SIG-M5 (cell line): ENCODE results near the gene ANO7.

Experiments used
- DNase-seq: peaks from one replicate; lab custom pipeline; 2025; lab: John Stamatoyannopoulos, UW

The ANO7 gene

GRCh38 chr2:241255542-241256167 is 67.2 kb downstream of the ANO7 start:
- DNase-seq = no peak

- no peak for DNase-seq
Measured at GRCh38 chr2:241256168-241256545, 67.7 kb downstream of the ANO7 start.

DNA sequence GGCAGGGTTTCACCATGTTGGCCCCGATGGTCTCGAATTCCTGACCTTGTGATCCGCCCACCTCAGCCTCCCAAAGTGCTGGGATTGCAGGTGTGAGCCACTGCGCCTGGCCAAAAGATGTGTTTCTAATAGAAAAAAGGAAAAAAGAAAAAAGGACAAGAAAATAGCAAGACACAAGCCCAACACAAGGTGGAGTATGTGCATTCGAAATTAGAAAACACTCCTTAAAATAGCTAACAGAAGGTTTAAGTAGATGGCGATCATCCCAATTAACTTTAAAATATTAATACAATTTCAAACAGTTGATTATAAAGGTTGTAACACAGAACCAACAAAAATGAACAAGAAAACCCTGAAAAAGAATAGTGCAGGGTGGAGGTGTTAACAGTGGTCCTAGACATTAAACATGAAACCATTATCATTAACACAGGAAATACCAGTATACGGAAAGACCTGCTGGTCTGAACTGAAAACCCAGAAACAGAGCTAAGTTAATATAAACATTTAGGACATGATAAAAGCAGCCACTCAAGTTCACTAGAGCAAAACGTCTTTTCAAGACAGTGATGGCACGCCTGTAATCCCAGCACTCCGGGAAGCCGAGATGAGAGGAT is 69.0 kb downstream of the ANO7 start:
- no peak for DNase-seq

DNA sequence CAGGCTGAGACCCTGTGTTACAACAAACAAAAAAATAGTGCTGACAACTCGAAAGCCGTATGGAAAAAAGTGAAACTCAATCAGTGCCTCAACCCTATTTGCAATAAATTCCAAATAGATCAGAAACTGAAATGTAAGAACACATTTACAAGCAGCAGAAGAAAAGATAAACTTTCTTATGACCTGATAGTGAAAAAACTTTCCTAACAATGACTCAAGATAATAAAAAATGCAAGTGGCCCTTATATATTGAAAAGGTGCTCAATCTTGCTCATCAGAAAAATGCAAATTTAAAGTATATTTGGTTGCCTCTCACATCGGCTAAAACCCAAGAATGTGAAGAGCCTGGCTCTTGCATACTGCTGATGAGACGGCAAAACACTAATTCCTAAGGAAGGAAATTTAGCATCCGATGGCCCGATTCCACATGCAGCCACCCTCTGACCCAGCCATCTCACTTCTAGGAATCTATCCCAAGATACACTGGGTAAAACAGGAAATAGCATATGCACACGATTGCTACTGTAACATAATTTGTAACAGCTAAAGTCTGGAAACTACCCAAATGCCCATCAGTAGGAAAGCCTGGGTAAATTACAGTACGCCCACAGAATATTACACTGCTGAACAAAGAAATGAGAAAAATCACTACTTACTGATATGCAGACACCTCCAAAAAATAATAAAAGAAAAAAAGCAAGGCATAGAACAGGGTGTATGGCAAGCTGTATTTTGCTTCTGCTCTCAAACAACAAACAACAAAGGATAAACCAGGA is 70.2 kb downstream of the ANO7 start:
- DNase-seq = no peak

DNA sequence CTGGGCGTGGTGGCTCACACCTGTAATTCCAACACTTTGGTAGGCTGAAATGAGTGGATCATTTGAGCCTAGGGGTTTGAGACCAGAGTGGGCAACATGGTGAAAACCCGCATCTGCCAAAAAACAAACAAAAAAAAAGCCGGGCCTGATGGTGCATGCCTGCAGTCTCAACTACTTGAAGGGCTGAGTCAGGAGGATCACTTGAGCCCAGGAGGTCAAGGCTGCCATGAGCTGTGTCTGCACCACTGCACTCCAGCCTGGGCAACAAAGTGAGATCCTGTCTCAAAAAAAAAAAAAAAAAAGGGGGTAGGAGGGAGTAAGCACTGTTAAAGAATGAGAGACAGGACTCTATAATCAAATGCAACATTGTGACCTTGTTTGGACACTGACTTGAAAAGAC is 72.4 kb downstream of the ANO7 start:
- no peak for DNase-seq

- no peak for DNase-seq
Measured at GRCh38 chr2:241261628-241262027, 73.2 kb downstream of the ANO7 start.

DNA sequence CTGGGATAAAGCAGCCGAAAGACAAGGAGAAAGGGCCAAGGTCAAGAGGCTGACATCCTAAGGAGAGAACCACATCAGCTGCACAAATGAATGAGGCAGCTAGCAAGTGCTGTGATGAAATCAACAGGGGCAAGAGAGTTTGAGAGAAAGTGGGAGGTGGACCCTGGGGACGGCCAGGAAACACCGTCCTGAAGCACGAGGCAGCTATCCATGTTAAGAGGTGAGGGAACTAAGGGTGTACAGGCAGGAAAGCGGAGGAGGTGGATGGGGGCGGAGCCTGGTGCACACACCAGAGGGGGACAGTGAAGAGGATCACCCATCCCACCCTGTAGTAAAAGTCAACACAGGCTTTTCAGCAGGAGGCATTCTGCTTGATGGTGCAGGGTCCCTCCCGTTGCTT is 74.6 kb downstream of the ANO7 start:
- DNase-seq = no peak

DNA sequence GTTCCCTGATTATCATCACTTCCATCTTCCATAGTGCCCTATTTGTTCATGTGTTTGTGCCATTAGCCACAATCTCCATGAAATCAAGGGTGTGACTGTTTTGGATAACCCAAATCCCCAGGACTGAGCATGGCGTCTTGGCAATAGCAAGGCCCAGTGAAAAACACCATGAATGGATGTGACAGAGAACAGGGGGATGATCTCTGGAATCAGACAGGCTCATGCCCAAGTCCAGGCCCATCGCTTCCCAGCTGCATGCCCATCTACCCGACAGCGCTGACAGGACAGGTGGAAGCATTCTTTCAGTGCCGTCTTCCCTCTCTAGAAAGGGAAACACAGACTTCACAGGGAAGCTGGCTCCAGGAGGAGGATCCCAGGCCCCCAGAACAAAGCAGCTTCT is 77.0 kb downstream of the ANO7 start:
- no peak for DNase-seq

DNA sequence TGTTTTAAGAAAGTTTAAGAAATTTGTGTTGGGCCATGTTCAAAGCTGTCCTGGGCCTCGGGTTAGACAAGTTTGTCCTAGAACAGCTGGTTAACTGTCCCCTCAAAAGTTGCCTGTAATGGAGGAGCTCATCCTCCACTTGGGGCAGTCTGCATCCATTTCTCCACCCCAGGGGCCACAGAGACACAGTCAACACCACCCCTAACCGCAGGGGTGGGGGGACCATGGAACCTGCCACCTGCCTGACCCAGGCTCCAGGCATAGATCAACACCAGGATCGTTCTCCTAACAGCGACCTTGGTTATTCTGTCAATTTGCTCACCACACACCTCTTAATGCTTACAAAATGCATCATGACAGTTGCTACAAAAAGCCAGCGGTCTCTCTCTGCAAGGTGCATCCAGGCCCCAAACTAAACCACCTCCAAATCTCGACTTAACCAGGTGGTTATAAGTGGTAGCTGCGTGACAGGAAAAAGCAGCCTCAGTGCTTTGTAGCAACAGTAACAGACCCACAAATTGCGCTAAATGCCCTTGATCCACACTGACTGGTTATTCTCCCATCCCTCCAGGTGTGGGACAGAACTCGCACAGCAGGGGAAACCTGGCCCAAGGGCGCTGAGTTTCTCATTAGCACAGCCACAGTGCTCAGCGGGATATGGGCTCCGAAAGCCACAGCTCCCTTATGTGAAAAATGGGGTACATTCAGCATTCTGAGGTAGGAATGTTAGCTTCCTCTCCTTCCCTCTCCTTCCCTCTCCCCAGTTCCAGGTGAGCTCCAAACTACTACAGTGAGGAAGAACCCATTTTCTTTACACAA is 79.0 kb downstream of the ANO7 start:
- DNase-seq = no peak

DNA sequence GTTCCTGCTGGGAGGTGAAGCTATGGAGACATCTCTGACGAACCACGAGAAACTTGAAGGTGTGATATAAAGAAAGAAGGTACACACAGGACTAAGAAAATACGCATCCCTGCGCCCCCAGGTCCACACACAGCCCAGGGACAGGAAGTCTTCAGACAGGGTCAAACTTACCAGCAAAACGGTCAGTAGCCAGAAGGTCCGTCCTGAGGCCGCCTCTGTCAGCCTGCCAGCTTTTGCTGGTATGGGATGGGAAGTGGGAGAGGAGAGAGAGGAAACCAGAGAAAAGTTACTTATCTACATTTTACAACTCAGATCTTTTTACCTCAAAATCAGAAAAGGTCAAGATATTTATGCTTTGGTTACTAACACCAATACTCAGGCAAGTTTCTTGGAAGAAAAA is 79.8 kb downstream of the ANO7 start:
- no peak for DNase-seq

DNA sequence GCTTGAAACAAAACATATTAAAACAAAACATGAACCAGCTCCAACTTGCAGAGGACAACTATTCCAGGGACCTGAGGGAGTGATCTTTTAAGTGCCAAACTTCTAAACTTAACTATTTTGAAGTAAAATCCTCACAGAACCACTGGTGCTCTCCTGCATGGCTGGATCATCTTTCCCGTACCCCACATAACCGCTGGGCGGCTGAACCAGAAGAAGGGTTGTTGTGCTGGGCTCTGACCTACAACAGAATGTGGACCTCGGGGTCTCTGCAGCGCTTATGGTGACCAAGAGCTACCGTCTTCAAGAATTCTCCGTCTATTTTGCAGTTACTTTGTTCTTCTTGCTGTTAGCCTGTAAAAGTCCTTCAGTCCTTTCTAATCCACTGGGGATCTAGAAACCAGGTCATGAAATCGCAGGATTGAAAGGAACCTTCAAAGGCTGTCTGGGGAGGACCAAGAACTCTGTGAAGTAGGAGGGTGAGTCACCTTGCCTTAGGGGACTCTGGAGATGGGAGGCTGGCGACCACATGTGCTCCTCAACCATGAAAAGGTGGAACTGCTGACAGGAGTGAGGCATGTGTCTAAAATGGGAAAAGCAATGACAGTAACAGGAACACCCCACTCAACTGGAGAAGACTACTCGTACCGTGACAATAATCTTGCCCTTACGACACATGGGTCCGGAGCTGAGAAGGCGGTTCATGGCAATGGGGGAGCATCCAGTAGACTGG is 80.4 kb downstream of the ANO7 start:
- no peak for DNase-seq

- no peak for DNase-seq
Measured at GRCh38 chr2:241269707-241270520, 81.4 kb downstream of the ANO7 start.

DNA sequence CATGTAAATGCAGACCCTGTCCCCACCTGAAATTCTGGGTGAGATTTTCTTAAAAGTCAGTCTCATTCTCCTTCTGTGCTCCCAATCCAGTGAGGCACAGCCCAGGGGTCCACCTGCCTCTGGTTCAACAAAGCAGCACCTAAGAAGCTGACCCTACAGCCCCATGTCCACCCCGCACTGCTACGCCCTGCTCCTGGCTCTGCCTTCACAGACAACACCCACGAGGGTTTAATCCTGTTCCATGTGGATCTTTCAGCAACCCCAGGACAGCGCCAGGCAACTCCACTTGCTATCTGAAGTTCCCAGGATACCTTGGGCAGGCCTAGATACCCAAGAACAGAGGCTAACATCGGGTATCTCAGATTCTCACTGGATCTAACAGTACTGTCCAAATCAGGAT is 82.1 kb downstream of the ANO7 start:
- no peak for DNase-seq

DNA sequence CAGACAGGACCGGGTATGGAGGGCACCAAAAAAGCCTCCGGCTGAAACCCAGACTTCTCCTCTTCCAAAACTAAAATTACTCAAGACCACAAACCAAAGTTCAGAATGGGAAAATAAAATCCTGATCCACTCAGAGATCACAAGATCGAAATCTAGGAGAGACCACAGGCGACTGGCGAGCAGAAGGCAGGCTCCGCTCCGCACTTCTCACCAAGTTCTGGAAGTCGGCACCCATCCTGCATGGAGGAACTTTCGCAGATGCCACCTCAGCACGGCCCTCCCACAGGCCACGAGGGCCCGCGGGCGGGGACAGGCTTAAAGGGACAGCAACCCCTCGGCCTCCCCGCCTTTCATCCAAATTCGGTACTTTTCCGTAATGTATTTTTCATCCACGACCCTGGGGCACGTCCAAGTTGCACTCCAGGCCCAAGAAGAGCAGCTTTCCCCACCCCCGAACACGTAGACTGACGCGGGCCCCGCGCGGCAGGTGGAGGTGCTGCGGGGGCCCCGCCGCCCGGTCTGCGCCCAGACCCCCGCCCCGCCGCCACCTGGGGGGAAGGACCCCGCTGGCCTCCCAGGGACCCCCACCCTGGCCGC is 83.3 kb downstream of the ANO7 start:
- no peak for DNase-seq

DNA sequence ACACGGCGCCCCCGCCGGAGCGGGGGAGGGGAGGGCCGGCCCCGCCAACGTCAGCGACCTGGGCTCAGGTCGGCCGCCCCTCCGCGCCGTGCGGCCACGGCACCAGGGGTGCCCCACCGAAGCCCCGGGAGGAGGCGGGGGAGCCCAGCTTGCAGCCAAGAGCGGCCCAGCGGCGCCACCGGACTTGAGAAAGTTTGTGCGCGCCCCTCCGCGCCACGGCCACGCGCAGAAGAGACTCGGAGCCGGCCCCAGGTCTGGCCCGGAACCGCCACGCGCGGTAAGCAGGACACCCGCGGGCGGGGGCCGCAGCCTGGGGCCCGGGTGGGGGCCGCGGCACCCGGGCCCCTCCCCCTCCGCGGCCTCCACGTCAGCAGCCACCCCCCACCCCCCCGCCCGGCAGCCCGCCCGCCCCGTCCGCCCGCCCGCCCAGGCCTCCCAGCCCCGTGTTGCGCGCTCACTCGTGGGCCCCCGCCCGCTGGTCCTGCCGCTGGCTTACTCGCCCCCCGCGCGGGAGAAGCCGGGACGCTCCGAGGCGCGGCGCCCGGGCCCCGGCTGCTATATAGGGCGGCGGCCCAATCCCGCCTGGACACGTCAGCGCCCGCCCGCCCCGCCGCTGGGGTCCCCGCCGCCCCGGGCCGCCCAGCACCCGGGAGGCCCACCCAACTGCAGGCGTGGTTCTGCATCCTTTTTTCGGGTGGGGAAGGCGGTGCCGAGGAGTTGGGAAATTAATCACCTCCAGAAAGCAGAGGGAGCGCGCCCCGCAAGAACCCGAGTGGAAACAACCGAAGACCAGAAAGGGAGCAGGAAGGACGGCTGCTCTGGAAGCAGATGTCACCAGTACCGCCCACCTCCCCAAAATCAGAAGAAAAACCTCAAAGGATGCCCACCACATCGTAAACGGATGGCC is 84.1 kb downstream of the ANO7 start:
- DNase-seq = no peak

DNA sequence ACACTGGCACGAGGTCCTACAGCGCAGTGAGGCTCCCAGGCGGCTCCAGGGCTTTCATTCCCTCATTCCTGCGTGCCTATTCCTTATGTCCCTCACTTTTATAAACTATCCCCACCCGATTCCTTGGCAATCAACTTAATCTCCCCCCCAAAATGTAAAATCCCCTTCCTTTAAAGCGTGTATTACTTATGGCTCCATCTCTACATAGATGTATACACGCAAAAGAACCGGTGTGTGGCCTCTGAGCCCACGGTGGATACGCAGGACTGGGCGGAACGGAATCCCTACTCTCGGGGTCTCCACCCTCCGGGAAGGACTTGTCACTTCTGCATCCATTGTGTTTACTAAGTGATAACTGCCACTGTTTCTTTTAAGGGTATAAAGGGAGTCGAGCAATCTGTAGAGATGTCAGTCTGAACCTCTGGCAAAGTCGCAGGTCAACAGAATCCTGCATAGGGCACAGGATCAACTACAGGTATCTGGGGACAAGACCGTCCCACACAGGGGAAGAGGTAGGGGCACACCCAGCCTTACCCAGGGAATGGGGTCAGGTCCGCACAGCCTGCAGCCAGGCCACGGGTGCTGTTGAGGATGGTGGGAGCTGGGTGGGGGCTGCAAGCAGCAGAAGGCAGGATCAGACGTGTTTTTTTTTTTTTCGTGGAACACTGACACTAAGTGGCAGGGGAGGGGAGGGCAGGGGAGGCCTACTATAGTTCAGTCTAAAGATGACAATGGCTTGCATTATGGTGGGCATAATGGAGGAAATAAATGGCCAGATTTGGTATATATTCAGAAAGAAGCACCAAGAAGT is 84.9 kb downstream of the ANO7 start:
- no peak for DNase-seq

- DNase-seq = no peak
Measured at GRCh38 chr2:241274127-241274526, 85.7 kb downstream of the ANO7 start.
